GM12878 (cell line): ENCODE measurements around the gene PRIMPOL.

Experiments used
- ATF2 ChIP-seq: IDR thresholded peaks from 2 replicates; pipeline ENCODE4 v1.6.1; 2012; ENCODE audit warnings: low read length, inconsistent platforms
- BCLAF1 ChIP-seq: fragments of 450-650 bp; IDR thresholded peaks from 2 replicates; pipeline ENCODE4 v1.6.1; 2017; ENCODE audit warnings: antibody characterized with exemption, mild to moderate bottlenecking, moderate library complexity
- CEBPZ ChIP-seq: fragments of 150-350 bp; IDR thresholded peaks from 2 replicates; pipeline ENCODE4 v1.6.1; 2016; ENCODE audit warnings: low read depth, low read length
- CTCF ChIP-seq, 3 experiments: IDR thresholded peaks in 2 of 3; conservative IDR thresholded peaks in 1 of 3; 2 replicates each; pipeline ENCODE4 v1.5.1; 2011; ENCODE audit warnings: low read depth in 3 of 3, low read length in 3 of 3, mild to moderate bottlenecking in 3 of 3, control low read depth in 2 of 3, moderate library complexity in 2 of 3, inconsistent platforms in 1 of 3, mixed read lengths in 1 of 3; ENCODE audit not compliant: control insufficient read depth in 2 of 3, insufficient read depth in 1 of 3; ENCODE audit errors: extremely low read depth in 1 of 3
- IKZF1 ChIP-seq: fragments of 450-650 bp; conservative IDR thresholded peaks from 2 replicates; pipeline ENCODE4 v1.6.1; 2017; ENCODE audit warnings: antibody characterized with exemption, mild to moderate bottlenecking
- IKZF2 ChIP-seq, 2 experiments: fragments of 450-650 bp; IDR thresholded peaks; 2 replicates each; pipeline ENCODE4 v1.6.1; 2017; ENCODE audit warnings: mild to moderate bottlenecking in 2 of 2, moderate library complexity in 2 of 2
- MYB ChIP-seq: fragments of 150-350 bp; IDR thresholded peaks from 2 replicates; pipeline ENCODE4 v1.6.1; 2014; ENCODE audit warnings: mild to moderate bottlenecking, low read depth, low read length, borderline replicate concordance
- NFXL1 ChIP-seq: fragments of 450-650 bp; IDR thresholded peaks from 2 replicates; pipeline ENCODE4 v1.6.1; 2017; ENCODE audit warnings: antibody characterized with exemption, mild to moderate bottlenecking, borderline replicate concordance
- POLR2A ChIP-seq: IDR thresholded peaks from 2 replicates; pipeline ENCODE4 v1.6.1; 2011; ENCODE audit warnings: low read depth, mild to moderate bottlenecking, low read length
- POLR2AphosphoS2 ChIP-seq: IDR thresholded peaks from 2 replicates; pipeline ENCODE4 v1.6.1; 2011; ENCODE audit warnings: low read depth, mild to moderate bottlenecking, low read length, improper control_type of control experiment, moderate library complexity
- POLR2AphosphoS5 ChIP-seq: IDR thresholded peaks from 2 replicates; pipeline ENCODE4 v1.6.1; 2011; ENCODE audit warnings: mild to moderate bottlenecking, low read length, inconsistent platforms
- REST ChIP-seq: IDR thresholded peaks from 2 replicates; pipeline ENCODE4 v1.6.1; 2012; ENCODE audit warnings: mild to moderate bottlenecking, low read depth, low read length
- YY1 ChIP-seq: IDR thresholded peaks from 2 replicates; pipeline ENCODE4 v1.6.1; 2011; ENCODE audit warnings: low read depth, mild to moderate bottlenecking, low read length
- ZBTB11 ChIP-seq: fragments of 450-650 bp; formaldehyde crosslinking; IDR thresholded peaks from 2 replicates; pipeline ENCODE4 v1.5.0; 2022; ENCODE audit warnings: mild to moderate bottlenecking, missing genetic modification characterization

GRCh38 chr4:184636897-184637296 lies 12.6 kb upstream of the PRIMPOL start:
- TF ChIP-seq IKZF2 (IDR thresholded peaks at IDR 0.05) (no peak), CTCF (IDR thresholded peaks at IDR 0.05 in 2 of 3, conservative IDR thresholded peaks at IDR 0.05 in 1 of 3; ENCODE audit: control insufficient read depth in 2 of 3, extremely low read depth in 1 of 3, insufficient read depth in 1 of 3, low read depth in 3 of 3, low read length in 3 of 3) (no peak), REST (no peak), NFXL1 (no peak), IKZF1 (no peak), ZBTB11 (CRISPR knock-in tag) (no peak), MYB (no peak), CEBPZ (no peak), POLR2AphosphoS5 (no peak), ATF2 (no peak), YY1 (no peak), POLR2AphosphoS2 (no peak), POLR2A (no peak), BCLAF1 (no peak)
